Measurements from ENCODE around the gene UBXN7.

- no peak for TF ChIP-seq CTCF (IDR thresholded peaks at IDR 0.05)
- TF ChIP-seq MAX (CRISPR knock-in tag; IDR thresholded peaks at IDR 0.05), result no peak
- TF ChIP-seq KAT7 (CRISPR knock-in tag; IDR thresholded peaks at IDR 0.05; ENCODE audit: borderline replicate concordance), result no peak
- TF ChIP-seq AFF4 (CRISPR knock-in tag; IDR thresholded peaks at IDR 0.05; ENCODE audit: borderline replicate concordance), result no peak
- TF ChIP-seq MLX (CRISPR knock-in tag; IDR thresholded peaks at IDR 0.05), result no peak
- no peak for TF ChIP-seq HMGXB4 (CRISPR knock-in tag; IDR thresholded peaks at IDR 0.05)
- no peak for TF ChIP-seq ATF1 (CRISPR knock-in tag; IDR thresholded peaks at IDR 0.05)
- TF ChIP-seq IRF2 (CRISPR knock-in tag; IDR thresholded peaks at IDR 0.05; ENCODE audit: borderline replicate concordance, low read depth), result no peak
- no peak for TF ChIP-seq ZNF281 (CRISPR knock-in tag; IDR thresholded peaks at IDR 0.05)
Measured at GRCh38 chr3:196314597-196314996, 117.6 kb downstream of the UBXN7 start.
